Gastrocnemius medialis (tissue), 4 donors: Measurements from ENCODE around the gene ZBTB49.

Source experiments
- CTCF ChIP-seq, 5 experiments: fragments of 450-650 bp in 3 of 5; fragments of 200-600 bp in 2 of 5; sonication (generic) in 2 of 5; IDR thresholded peaks in 4 of 5; conservative IDR thresholded peaks in 1 of 5; 1 replicate in 4 of 5; 2 replicates in 1 of 5; pipeline ENCODE4 v1.5.1; 2016 to 2019; ENCODE audit warnings: antibody characterized with exemption in 5 of 5, mild to moderate bottlenecking in 3 of 5, moderate library complexity in 3 of 5
- POLR2A ChIP-seq, 2 donors: fragments of 450-650 bp; IDR thresholded peaks; one replicate each; pipeline ENCODE4 v1.6.1; 2017; ENCODE audit warnings: antibody characterized with exemption in 2 of 2, mild to moderate bottlenecking in 2 of 2, moderate library complexity in 2 of 2

- TF ChIP-seq CTCF (IDR thresholded peaks at IDR 0.05 in 4 of 5, conservative IDR thresholded peaks at IDR 0.05 in 1 of 5) (no peak), POLR2A (IDR thresholded peaks at IDR 0.05) (no peak)
Measured at GRCh38 chr4:4327652-4328121, 37.6 kb downstream of the ZBTB49 start.
